GM12878 (cell line): ENCODE data around the gene TIAM1. TPM values are rescaled to one million over a fixed set of nuclear protein-coding genes. Genes with fewer than 3 reads are reported as not detected.
A peak's percentile ranks its signal among the peaks of the same experiment; 100 is the strongest.

Source experiments
- ATAC-seq: fragments of 200-7000 bp; cut with Tn5 transposase; 3 replicates; pipeline ENCODE4 v1.9.1; 2020; ENCODE audit warnings: mild to moderate bottlenecking, moderate library complexity
- BruUV-seq: library from RNA; stranded (reverse); fragments of 400-500 nt; replicated peaks from 2 replicates; lab custom pipeline; 2021; lab: Mats Ljungman, UMichigan
- CTCF ChIA-PET: fragments of 300-600 bp; sonication (Branson Sonifier 250); formaldehyde crosslinking; extraction: SDS; loops from one replicate; lab custom pipeline; 2021; ENCODE audit warnings: inconsistent platforms; lab: Yijun Ruan, JAX
- POLR2A ChIA-PET: fragments of 350-600 bp; formaldehyde crosslinking; extraction: SDS; loops from one replicate; lab custom pipeline; 2021; ENCODE audit warnings: inconsistent platforms; lab: Charles Lee
- RAD21 ChIA-PET: fragments of 300-600 bp; sonication (Branson Sonifier 250); formaldehyde crosslinking; loops from one replicate; lab custom pipeline; 2023; ENCODE audit warnings: antibody characterized with exemption; ENCODE audit not compliant: unreplicated experiment; lab: Charles Lee
- SMC1A ChIA-PET: fragments of 300-600 bp; sonication (Branson Sonifier 250); formaldehyde crosslinking; loops from one replicate; lab custom pipeline; 2023; ENCODE audit not compliant: unreplicated experiment, uncharacterized antibody; lab: Charles Lee
- DNase-seq: peaks from one replicate; pipeline ENCODE4 v3.0.0-alpha.2; 2011; ENCODE audit warnings: low read depth, low spot score
- FAIRE-seq: peaks from 3 replicates; lab custom pipeline; 2011; peaks lifted over from hg19 to GRCh38; lab: Jason Lieb, UNC
- H2AFZ ChIP-seq: 2 replicates; pipeline ENCODE4 v1.6.0; 2011; ENCODE audit warnings: low read depth, low read length, control low read depth; ENCODE audit not compliant: control insufficient read depth
- H3K27ac ChIP-seq: 2 replicates; pipeline ENCODE4 v1.5.1; 2011; ENCODE audit warnings: control low read depth; ENCODE audit not compliant: control insufficient read depth, insufficient read depth
- H3K27me3 ChIP-seq, 2 experiments: replicated peaks in 1 of 2; 2 replicates each; pipeline versions ENCODE4 v1.6.0 to v1.6.1; 2011; ENCODE audit warnings: low read length in 1 of 2; ENCODE audit not compliant: control insufficient read depth in 2 of 2, insufficient read depth in 2 of 2
- H3K36me3 ChIP-seq, 2 experiments: 2 replicates each; pipeline ENCODE4 v1.5.1; 2011; ENCODE audit warnings: low read length in 1 of 2; ENCODE audit not compliant: control insufficient read depth in 2 of 2, insufficient read depth in 2 of 2
- H3K4me1 ChIP-seq: 2 replicates; pipeline ENCODE4 v1.6.1; 2011; ENCODE audit warnings: mild to moderate bottlenecking, low read length, moderate library complexity, mixed read lengths; ENCODE audit not compliant: control insufficient read depth, insufficient read depth
- H3K4me2 ChIP-seq: 2 replicates; pipeline ENCODE4 v1.6.0; 2011; ENCODE audit warnings: control low read depth; ENCODE audit not compliant: control insufficient read depth, insufficient read depth
- H3K4me3 ChIP-seq: fragments of 200-600 bp; sonication (generic); 2 replicates; pipeline ENCODE4 v1.5.1; 2016
- H3K79me2 ChIP-seq: 2 replicates; pipeline ENCODE4 v1.6.0; 2011; ENCODE audit warnings: low read length; ENCODE audit not compliant: control insufficient read depth, insufficient read depth
- H3K9ac ChIP-seq: 2 replicates; pipeline ENCODE4 v1.8.0; 2011; ENCODE audit warnings: low read length, control low read depth, mixed read lengths; ENCODE audit not compliant: control insufficient read depth, insufficient read depth
- H3K9me3 ChIP-seq: replicated peaks from 3 replicates; pipeline ENCODE4 v1.5.1; 2011; ENCODE audit warnings: mild to moderate bottlenecking, low read length; ENCODE audit not compliant: control insufficient read depth, insufficient read depth
- H4K20me1 ChIP-seq: 2 replicates; pipeline ENCODE4 v1.6.0; 2011; ENCODE audit not compliant: control insufficient read depth, insufficient read depth
- ATF7 ChIP-seq: fragments of 450-650 bp; IDR thresholded peaks from 2 replicates; pipeline ENCODE4 v1.6.1; 2016; ENCODE audit warnings: low read depth, mild to moderate bottlenecking
- BHLHE40 ChIP-seq, 2 experiments: fragments of 450-650 bp in 1 of 2; IDR thresholded peaks; 2 replicates each; pipeline ENCODE4 v1.6.1; 2011 to 2017; ENCODE audit warnings: low read depth in 2 of 2, borderline replicate concordance in 1 of 2, improper control_type of control experiment in 1 of 2, low read length in 1 of 2, mild to moderate bottlenecking in 1 of 2
- FOS ChIP-seq: IDR thresholded peaks from 3 replicates; pipeline ENCODE4 v1.6.1; 2011; ENCODE audit warnings: borderline replicate concordance; ENCODE audit not compliant: insufficient read length; ENCODE audit errors: extremely low read depth
- FOXK2 ChIP-seq: fragments of 450-650 bp; IDR thresholded peaks from 2 replicates; pipeline ENCODE4 v1.6.1; 2017; ENCODE audit warnings: mild to moderate bottlenecking, moderate library complexity
- IKZF2 ChIP-seq, 2 experiments: fragments of 450-650 bp; IDR thresholded peaks; 2 replicates each; pipeline ENCODE4 v1.6.1; 2017; ENCODE audit warnings: mild to moderate bottlenecking in 2 of 2, moderate library complexity in 2 of 2
- NFYA ChIP-seq: IDR thresholded peaks from 2 replicates; pipeline ENCODE4 v1.6.1; 2011; ENCODE audit warnings: low read depth, mild to moderate bottlenecking, low read length, improper control_type of control experiment, borderline replicate concordance
- PAX8 ChIP-seq: fragments of 450-650 bp; IDR thresholded peaks from 2 replicates; pipeline ENCODE4 v1.6.1; 2017; ENCODE audit warnings: mild to moderate bottlenecking, moderate library complexity
- RAD51 ChIP-seq: fragments of 450-650 bp; IDR thresholded peaks from 2 replicates; pipeline ENCODE4 v1.6.1; 2016; ENCODE audit warnings: moderate library complexity, mild to moderate bottlenecking, inconsistent platforms
- SPI1 ChIP-seq: IDR thresholded peaks from 2 replicates; pipeline ENCODE4 v1.6.1; 2011; ENCODE audit warnings: low read depth, mild to moderate bottlenecking, low read length, moderate library complexity, borderline replicate concordance; ENCODE audit not compliant: insufficient read depth
- WGBS: methylation state at CpG from one replicate; pipeline ENCODE4 v1.1.6; 2016; ENCODE audit warnings: low lambda C conversion rate; ENCODE audit not compliant: insufficient replicate concordance, insufficient coverage; ENCODE audit errors: missing lambda C conversion rate; 5-methylcytosine and 5-hydroxymethylcytosine counted together
- in situ Hi-C: fragments of 300-500 bp; cut with MboI; formaldehyde crosslinking; loops from 9 replicates; pipeline ENCODE4 v1.14.3; 2018; ENCODE audit warnings: mixed read lengths
- intact Hi-C: fragments of 100-400 bp; cut with micrococcal nuclease; formaldehyde crosslinking; loops from one replicate; pipeline ENCODE4 v1.14.2; 2022; ENCODE audit not compliant: unreplicated experiment
- polyA plus RNA-seq, 11 experiments: library from polyadenylated mRNA; depleted of rRNA in 4 of 11; unstranded in 6 of 11; stranded (reverse) in 5 of 11; fragments of >200 nt; fragmentation: Nextera tagmentation in 4 of 11; fragmentation: Illumina TruSeq in 1 of 11; extraction: Ambion mirVana in 4 of 11; extraction: Trizol in 1 of 11; gene quantifications; 1 replicate in 1 of 11; 2 replicates in 10 of 11; pipeline versions ENCODE4 v1.2.1 to v1.2.3, GENCODE V29; 2011 to 2016; ENCODE audit warnings: inconsistent platforms in 2 of 11, missing spikeins in 2 of 11, low read depth in 1 of 11
- total RNA-seq, 4 experiments: library from RNA; depleted of rRNA in 3 of 4; stranded (reverse); fragments of >200 nt in 3 of 4; fragmentation: Illumina TruSeq in 1 of 4; extraction: Trizol in 1 of 4; gene quantifications; 2 replicates each; pipeline versions ENCODE4 v1.2.1 to v1.2.3, GENCODE V29; 2013 to 2021
- TF ChIP-seq, protein P1 (sequence below): fragments of 450-650 bp; IDR thresholded peaks from 2 replicates; pipeline ENCODE4 v1.6.1; 2017; ENCODE audit warnings: mild to moderate bottlenecking, moderate library complexity

The TIAM1 gene
- total and polyA plus RNA-seq, 10 of the 15 experiments (the other 5 are each of a cell fraction or from before 2014, with no cell fraction given) = 0.31 to 35.9 (median 0.78) TPM

DNA sequence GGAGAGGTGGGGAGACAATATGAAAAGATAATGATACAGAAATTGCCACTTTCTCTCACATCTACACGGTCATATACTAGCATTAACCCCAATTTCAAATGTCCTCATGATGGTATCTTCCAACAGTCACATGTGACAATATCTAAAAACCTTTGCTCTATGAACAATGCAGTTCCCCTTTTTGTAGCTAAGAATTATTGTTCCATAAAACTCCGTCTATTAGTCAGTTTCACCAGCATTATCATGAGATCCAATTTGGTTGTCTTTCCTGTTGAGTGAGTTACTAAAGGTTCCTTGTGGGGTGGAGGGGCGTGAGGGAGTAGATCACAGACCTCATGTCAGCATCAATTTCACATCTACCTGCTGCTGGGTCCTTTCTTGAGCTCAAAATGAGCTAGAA is 1.7 kb downstream of the TIAM1 start:
- no peak overlapping the region for H3K27ac ChIP-seq
- CTCF ChIA-PET = interaction anchor here (0.8 to 2.3 kb wide), 9 partner anchors 9 to 240 kb away, joined by 3 to 12 read pairs (median 3); no protein-coding TSS in a partner anchor
- no TSS peak for BruUV-seq
- in situ Hi-C loops (no loop called here), intact Hi-C loops (no loop called here)
- H3K4me2 ChIP-seq = no peak overlapping the region
- DNase-seq (no peak), ATAC-seq (peak; percentile 46), FAIRE-seq (no peak)
- SMC1A ChIA-PET = interaction anchor here (0.7 to 3.4 kb wide), 21 partner anchors 9 to 212 kb away, joined by 3 to 16 read pairs (median 5); no protein-coding TSS in a partner anchor
- RAD21 ChIA-PET = interaction anchor here (0.7 to 2.2 kb wide), 17 partner anchors 9 to 239 kb away, joined by 3 to 10 read pairs (median 3); no protein-coding TSS in a partner anchor
- H3K27me3 ChIP-seq = no peaks in the 10 kb centered on the region; a peak in 1 of 4 replicates
- peak in 1 of 2 experiments; percentile 11; a peak in 1 of 4 replicates for TF ChIP-seq BHLHE40 (IDR thresholded peaks at IDR 0.05; ENCODE audit: borderline replicate concordance in 1 of 2, low read depth in 2 of 2, low read length in 1 of 2)
- TF ChIP-seq PAX8 = no peak
- TF ChIP-seq FOXK2 = peak; percentile 73; the same call in 1 of the 2 replicates
- TF ChIP-seq RAD51 = peak; percentile 71; the same call in 1 of the 2 replicates
- TF ChIP-seq NFYA = no peak
- TF ChIP-seq ATF7 = peak; percentile 74
- TF ChIP-seq, protein P1, sequence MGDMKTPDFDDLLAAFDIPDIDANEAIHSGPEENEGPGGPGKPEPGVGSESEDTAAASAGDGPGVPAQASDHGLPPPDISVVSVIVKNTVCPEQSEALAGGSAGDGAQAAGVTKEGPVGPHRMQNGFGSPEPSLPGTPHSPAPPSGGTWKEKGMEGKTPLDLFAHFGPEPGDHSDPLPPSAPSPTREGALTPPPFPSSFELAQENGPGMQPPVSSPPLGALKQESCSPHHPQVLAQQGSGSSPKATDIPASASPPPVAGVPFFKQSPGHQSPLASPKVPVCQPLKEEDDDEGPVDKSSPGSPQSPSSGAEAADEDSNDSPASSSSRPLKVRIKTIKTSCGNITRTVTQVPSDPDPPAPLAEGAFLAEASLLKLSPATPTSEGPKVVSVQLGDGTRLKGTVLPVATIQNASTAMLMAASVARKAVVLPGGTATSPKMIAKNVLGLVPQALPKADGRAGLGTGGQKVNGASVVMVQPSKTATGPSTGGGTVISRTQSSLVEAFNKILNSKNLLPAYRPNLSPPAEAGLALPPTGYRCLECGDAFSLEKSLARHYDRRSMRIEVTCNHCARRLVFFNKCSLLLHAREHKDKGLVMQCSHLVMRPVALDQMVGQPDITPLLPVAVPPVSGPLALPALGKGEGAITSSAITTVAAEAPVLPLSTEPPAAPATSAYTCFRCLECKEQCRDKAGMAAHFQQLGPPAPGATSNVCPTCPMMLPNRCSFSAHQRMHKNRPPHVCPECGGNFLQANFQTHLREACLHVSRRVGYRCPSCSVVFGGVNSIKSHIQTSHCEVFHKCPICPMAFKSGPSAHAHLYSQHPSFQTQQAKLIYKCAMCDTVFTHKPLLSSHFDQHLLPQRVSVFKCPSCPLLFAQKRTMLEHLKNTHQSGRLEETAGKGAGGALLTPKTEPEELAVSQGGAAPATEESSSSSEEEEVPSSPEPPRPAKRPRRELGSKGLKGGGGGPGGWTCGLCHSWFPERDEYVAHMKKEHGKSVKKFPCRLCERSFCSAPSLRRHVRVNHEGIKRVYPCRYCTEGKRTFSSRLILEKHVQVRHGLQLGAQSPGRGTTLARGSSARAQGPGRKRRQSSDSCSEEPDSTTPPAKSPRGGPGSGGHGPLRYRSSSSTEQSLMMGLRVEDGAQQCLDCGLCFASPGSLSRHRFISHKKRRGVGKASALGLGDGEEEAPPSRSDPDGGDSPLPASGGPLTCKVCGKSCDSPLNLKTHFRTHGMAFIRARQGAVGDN = peak; percentile 36; the same call in 1 of the 2 replicates
- no peak for TF ChIP-seq FOS
- peak; percentile 84 for TF ChIP-seq SPI1
- peak; percentile 45 to 47; a peak in 2 of 4 replicates for TF ChIP-seq IKZF2 (IDR thresholded peaks at IDR 0.05)
- no peaks in the 10 kb centered on the region for H3K79me2 ChIP-seq
- H3K36me3 ChIP-seq = no peaks in the 10 kb centered on the region
- H3K4me3 ChIP-seq = no peak overlapping the region
- POLR2A ChIA-PET = interaction anchor here (1.6 to 2.1 kb wide), 2 partner anchors 14 to 165 kb away, joined by 4 to 17 read pairs; no protein-coding TSS in a partner anchor
- no peaks in the 10 kb centered on the region for H3K9me3 ChIP-seq
- no peak overlapping the region for H2AFZ ChIP-seq
- WGBS = 8% methylated on average over 3 of the region's 3 CpGs
- no peaks in the 10 kb centered on the region for H4K20me1 ChIP-seq
- H3K4me1 ChIP-seq = no peaks in the 10 kb centered on the region
- no peak overlapping the region for H3K9ac ChIP-seq
